ENCODE measurements around the gene MSMO1. TPM values are rescaled to one million over a fixed set of nuclear protein-coding genes. Genes with fewer than 3 reads are reported as not detected.

MSMO1 gene
- total and polyA plus RNA-seq, 10 donors = 11.0 to 27.4 (median 17.7) TPM

- 83 to 91% (median 89%) methylated on average over 3 to 5 of the region's 5 CpGs for WGBS, 5 donors
- no peak for DNase-seq
- Histone ChIP-seq H3K36me3 (no peaks in the 10 kb centered on the region), H3K9me3 (no peaks in the 10 kb centered on the region), H3K4me3 (no peak overlapping the region), H3K27ac (no peak overlapping the region), H3K27me3 (replicated peaks in 1 of 7) (no peaks in the 10 kb centered on the region), H3K4me1 (no peaks in the 10 kb centered on the region)
- no peak for TF ChIP-seq CTCF (IDR thresholded peaks at IDR 0.05 in 8 of 11, conservative IDR thresholded peaks at IDR 0.05 in 3 of 11)
- TF ChIP-seq POLR2A (IDR thresholded peaks at IDR 0.05) = no peak
- no peak for TF ChIP-seq POLR2AphosphoS5 (IDR thresholded peaks at IDR 0.05)
- intact Hi-C loops (cut with DNase I; ENCODE audit: low total_unique reads) = no loop called here
Observed at GRCh38 chr4:165351359-165352130, 24.1 kb downstream of the MSMO1 start.

GRCh38 chr4:165355900-165356300 is 28.4 kb downstream of the MSMO1 start:
- Histone ChIP-seq H3K27ac (no peak overlapping the region), H3K9me3 (no peaks in the 10 kb centered on the region), H3K4me1 (peaks cover 0 to 11% (median 0%) of the 10 kb centered on the region in 6 donors), H3K27me3 (replicated peaks in 1 of 7) (peaks cover 0 to 17% (median 0%) of the 10 kb centered on the region in 7 donors), H3K4me3 (no peak overlapping the region), H3K36me3 (no peaks in the 10 kb centered on the region)
- intact Hi-C loops (cut with DNase I; ENCODE audit: low total_unique reads) = no loop called here
- 3 to 19% (median 11%) methylated on average over 2 of the region's 2 CpGs for WGBS, 5 donors
- no peak for DNase-seq
- no peak for TF ChIP-seq POLR2AphosphoS5 (IDR thresholded peaks at IDR 0.05)
- TF ChIP-seq POLR2A (IDR thresholded peaks at IDR 0.05) = no peak
- TF ChIP-seq CTCF (IDR thresholded peaks at IDR 0.05 in 8 of 11, conservative IDR thresholded peaks at IDR 0.05 in 3 of 11) = peak in 2 of 11 experiments; percentile 7 to 22

GRCh38 chr4:165359506-165359905 is 32.0 kb downstream of the MSMO1 start:
- Histone ChIP-seq H3K4me1 (peaks cover 0 to 11% (median 0%) of the 10 kb centered on the region in 6 donors), H3K9me3 (no peaks in the 10 kb centered on the region), H3K27ac (no peak overlapping the region), H3K36me3 (no peaks in the 10 kb centered on the region), H3K27me3 (replicated peaks in 1 of 7) (peaks cover 0 to 21% (median 0%) of the 10 kb centered on the region in 7 donors), H3K4me3 (no peak overlapping the region)
- DNase-seq = no peak
- intact Hi-C loops (cut with DNase I; ENCODE audit: low total_unique reads) = no loop called here
- WGBS, 5 donors = 41 to 66% (median 50%) methylated on average over 2 of the region's 2 CpGs
- no peak for TF ChIP-seq POLR2A (IDR thresholded peaks at IDR 0.05)
- TF ChIP-seq POLR2AphosphoS5 (IDR thresholded peaks at IDR 0.05) = no peak
- TF ChIP-seq CTCF (IDR thresholded peaks at IDR 0.05 in 8 of 11, conservative IDR thresholded peaks at IDR 0.05 in 3 of 11) = no peak

- no peak overlapping the region for H3K27ac ChIP-seq
- H3K4me1 ChIP-seq = peaks cover 0 to 11% (median 0%) of the 10 kb centered on the region in 6 donors
- intact Hi-C loops (cut with DNase I; ENCODE audit: low total_unique reads) = no loop called here
- 56 to 84% (median 66%) methylated on average over 6 of the region's 6 CpGs for WGBS, 5 donors
- no peaks in the 10 kb centered on the region for H3K9me3 ChIP-seq
- no peak for DNase-seq
- H3K4me3 ChIP-seq = no peak overlapping the region
- peaks cover 0 to 21% (median 0%) of the 10 kb centered on the region in 7 donors for H3K27me3 ChIP-seq (replicated peaks in 1 of 7)
- no peaks in the 10 kb centered on the region for H3K36me3 ChIP-seq
- TF ChIP-seq CTCF (IDR thresholded peaks at IDR 0.05 in 8 of 11, conservative IDR thresholded peaks at IDR 0.05 in 3 of 11) (no peak), POLR2A (IDR thresholded peaks at IDR 0.05) (no peak)
Observed at GRCh38 chr4:165360041-165360695, 32.7 kb downstream of the MSMO1 start.

All from spleen (tissue), 11 donors.